ENCODE measurements around the gene RGS1.

RGS1 gene

DNA sequence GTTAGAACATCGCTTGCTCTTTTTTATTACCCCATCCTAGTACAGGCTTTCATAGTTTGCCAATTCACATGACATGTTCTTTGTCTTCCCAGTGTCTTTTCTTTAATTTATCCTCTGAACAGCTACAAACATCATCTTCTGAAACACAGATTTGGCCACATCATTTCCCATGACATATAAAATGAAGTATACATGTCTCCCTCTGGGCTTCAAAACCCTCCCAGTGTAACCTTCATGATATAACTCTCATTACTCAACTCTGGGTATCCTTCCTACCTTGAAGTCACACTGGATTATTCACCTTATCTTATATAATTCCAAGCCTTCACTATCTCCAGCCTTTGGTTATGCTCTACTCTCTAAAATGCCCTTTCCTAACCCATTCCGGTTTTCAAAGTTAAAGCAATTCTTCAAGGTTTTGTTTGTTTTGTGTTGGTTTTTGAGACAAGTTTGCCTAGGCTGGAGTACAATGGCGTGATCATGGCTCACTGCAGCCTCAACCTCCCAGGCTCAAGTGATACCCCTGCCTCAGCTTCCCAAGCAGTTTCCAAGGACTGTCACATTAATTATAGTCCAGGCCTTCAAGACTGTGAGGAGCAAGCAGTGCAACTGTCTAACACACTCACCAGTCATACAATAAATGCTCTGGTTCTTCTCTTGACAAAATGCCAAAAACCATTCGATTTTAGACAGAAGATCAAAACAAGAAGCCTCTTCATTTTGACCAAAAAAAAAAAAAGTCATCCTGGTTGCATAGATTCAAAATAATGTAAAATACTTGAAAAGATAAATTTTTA is 5.8 kb downstream of the RGS1 start:
- no peak for DNase-seq (ENCODE audit: low read depth)

DNA sequence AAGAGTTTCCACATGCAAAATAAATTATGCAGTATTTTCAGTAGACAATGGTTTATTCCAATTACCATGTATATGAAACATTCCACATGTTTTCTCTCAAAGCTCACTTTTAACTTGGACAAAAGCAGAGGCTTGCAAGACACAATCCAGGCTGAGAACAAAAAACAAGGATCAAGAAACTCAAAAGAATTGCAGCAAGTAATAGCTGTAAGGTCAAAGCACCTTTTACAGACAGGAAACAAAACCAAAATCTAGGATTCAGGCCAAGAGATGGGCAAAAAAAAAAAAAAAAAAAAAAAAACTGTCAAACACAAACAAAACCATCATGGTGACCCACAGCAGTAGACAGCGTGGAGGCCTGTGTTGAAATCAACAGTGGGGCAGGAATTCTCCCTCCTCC is 9.3 kb downstream of the RGS1 start:
- DNase-seq (ENCODE audit: low read depth), result no peak

DNA sequence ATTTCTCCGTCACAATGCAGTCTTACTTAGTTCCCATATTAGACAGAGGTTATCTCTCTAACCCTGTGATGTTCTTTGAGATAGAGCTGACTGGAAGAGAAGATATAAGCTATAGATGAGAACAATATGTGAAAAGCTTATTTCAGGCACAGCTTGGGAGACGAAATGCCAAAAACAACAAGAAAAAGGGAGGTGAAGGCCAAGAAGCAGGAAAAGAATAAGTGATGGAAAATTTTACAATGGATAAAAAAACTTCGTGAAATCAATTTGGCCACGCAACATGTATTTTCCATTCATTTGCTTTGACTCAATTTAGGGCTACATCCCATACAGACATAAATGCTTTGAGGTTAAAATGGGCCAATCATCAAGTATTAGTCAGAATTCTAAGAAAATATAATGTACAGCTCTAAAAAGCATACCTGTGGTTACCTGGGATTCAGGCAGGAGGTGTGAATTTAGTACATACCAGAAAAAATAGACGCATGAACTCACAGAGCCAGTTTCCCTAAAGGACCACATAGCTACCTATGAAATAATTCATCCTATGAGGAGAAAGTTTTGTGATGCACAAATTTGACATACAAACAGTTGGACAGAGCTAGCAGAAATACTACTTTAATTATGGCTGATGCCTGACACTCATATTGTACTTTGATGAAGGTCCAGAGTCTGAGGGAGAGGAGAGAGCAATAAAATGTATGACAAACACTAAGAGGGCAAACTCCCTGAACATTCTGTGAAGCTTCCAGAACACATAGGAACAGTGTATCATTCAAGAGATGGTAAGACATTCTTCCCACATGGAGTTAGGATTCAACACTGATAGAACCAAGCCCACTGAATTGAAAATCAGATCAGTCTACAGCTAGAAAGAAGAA is 12.1 kb downstream of the RGS1 start:
- no peak for DNase-seq (ENCODE audit: low read depth)

DNA sequence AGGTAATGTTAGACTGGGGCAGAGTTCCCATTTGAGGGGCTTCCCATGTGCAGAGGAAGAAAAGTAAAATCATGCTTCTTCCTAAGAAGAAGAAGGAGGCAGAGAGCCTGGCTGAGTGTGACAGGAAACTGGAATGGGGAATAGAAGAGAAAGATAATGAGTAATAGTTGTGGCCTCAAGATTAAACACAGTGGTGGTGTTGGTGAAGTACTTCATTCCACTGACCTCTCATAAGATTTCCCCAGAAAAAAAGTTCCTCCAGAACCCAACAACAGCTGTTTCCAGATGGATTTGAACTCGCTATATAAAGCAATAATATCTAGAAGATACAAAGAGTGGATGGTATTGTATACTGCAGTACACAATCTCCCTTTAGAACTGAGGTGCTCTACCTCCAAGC is 13.0 kb downstream of the RGS1 start:
- no peak for DNase-seq (ENCODE audit: low read depth)

DNA sequence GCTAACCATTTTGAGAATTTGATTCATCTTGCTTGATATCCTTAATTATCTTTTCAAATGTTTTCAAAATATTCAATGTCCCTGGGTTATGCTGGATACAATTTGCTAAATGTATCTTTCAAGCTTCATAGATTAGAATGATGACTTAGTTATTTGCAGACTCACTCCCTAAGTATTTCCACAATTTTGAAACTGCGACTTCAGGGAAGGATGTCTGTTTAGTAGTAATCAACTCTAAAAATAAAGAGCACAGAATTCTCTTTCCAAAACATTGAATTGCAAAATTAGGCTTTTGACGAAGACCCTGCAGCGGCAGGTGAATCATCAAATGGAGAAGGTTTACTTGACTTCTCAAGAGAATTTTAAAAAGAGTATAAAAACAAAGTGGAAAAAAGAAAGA is 14.2 kb downstream of the RGS1 start:
- DNase-seq (ENCODE audit: low read depth), result no peak

DNA sequence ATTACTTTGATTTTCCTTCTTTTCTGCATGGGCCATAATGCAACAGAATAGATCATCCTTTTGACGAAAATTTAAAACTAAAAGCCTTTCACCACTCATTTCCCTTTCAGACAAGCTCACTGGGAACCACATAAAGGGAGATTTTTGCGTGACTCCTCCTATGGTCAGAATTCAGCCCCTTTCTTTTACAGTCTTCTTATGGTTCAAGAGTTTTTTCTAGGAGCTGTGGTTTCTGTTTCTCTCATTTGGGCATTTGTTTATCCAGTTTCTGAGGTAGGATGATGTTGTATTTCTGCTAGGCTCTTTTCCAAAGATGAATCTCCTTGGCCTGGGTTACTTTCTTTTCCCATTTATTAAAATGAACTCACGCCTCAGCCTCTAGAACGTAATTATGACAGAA is 16.9 kb downstream of the RGS1 start:
- DNase-seq (ENCODE audit: low read depth), result no peak

DNA sequence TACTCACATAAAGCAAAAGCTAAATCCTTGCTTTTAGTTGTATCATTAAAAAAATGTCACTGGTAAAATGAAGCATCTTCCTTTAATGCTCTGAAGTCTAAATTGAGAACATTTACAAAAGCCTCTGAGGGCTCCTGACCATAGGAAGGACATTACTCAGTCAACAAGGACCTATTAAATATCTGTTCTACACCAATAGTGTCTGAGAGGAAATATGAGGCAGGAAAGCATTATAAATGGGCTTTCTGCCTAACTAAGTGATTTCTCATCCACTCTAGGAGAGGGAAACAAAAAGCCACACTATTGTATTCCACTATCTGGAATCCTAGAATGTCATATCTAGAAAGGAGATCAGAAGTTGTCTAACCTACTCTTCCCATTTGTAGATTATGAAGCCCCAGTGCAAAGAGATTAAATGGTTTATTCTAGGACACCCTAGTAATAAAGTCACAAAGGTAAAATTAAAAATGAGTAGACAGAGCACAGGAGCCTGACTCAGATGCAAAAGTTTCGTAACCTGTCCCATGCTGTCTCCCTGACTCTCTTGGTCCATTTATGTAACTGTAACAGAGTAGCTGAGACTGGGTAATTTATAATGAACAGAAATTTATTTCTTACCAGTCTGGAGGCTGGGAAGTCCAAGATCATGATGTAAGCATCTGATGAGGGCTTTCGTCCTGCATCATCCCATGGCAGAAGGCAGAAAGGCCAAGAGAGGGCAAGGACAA is 17.6 kb downstream of the RGS1 start:
- DNase-seq (ENCODE audit: low read depth), result no peak

DNA sequence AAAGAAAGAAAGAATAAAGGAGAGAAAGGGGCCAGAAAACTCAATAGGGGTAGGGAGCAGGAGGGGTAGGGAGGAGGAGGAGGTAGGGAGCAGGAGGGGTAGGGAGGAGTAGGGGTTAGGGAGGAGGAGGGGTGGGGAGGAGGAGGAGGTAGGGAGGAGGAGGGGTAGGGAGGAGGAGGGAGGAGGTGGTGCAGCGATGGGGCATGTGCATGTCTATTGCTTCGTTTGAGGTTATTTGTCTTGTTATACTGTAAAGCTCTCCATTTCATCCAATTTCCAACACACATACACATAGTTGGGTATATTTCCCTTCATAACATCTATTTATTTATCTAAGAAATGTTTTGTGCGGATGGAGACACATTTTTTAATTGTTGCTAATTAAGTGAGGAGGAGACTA is 19.7 kb downstream of the RGS1 start:
- no peak for DNase-seq (ENCODE audit: low read depth)

DNA sequence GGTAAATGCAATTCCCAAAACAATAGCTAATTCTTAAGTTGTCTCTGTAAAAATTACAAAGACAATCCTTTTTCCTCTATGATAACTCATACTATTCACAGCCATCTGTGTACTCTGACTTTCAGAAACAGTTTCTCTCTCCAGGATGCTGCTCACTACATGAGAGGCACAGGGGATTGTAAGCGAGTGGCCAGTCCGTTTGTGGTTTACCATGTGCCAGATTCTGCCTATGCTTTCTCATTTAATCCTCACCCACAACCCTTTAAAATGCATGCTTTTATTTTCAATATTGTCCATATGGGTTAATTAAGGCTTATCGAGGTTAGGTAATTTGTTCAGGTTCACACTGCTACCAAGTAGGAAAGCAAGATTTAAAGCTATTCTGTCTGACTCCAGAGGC is 23.0 kb downstream of the RGS1 start:
- no peak for DNase-seq (ENCODE audit: low read depth)

DNA sequence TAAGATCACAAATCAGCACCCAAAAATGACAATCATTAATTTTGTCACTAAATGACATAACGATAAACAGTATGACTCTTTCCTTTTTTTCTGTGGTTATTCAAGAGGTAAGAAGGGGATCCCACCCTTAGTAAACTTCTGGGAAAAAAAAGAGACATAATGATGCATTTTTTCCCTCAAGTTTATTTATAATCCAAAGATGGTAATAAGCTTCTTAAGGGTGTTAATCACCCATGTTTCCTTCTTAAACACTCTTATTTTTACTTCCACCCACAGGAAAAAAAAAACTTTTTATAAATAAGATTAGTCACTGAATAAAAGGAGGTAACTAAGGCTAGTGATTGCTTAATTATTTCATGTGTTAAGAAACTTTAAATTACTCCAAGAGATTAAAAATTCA is 24.7 kb downstream of the RGS1 start:
- DNase-seq (ENCODE audit: low read depth), result no peak

DNA sequence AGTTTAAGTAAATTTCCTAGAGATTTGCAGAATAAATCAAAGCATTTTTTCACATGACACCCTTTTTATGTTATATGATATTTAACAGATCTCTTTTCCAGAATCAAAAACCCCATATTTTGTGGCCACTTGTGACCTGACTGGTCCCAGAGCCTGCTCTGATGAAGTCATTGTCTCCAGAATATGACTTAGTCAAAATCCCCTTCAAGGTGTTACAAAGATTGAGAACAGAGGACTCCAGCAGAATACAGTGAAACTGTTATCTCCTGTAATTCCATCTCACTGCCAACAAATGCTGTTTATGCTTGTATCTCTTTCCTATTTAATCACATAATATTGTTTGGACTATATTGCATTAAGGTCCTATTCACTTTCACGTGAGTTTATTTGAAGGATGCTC is 25.6 kb downstream of the RGS1 start:
- DNase-seq (ENCODE audit: low read depth), result no peak

DNA sequence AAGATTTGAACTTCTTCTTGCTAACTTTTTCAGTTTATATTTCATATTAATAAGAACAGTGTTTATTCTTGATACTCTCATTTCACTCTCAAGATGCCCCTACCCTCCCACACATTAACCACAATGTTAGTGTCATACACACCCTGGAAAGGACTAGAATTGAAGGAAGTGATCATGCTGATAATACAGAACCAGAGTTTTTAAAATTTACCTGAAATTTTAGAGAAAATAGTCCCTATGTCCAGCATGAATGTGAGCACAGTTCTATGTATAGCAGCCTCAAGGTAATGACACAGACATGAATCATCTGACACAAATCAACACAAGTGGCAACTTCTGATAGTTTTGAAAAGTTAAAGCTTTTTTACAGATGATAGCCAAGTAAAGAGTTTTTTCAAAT is 26.0 kb downstream of the RGS1 start:
- DNase-seq (ENCODE audit: low read depth), result no peak

DNA sequence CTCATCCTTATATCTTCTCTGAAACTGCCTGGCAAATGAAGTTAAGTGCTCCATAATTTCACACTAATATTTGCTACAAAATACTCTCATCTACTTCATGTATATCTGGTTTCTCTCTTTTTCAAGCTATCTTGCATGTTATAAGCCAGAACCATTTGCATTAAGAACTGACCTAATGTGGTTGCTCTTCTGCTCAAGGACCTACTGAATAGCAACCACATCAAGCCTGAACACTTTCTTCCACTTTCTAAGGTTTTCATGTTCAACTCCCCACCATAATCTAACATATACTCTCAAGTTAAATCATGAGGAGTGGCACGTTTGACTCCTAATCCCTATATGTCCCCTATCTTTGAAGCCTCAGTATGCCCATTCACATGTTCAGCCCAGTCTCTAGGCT is 27.2 kb downstream of the RGS1 start:
- no peak for DNase-seq (ENCODE audit: low read depth)

DNA sequence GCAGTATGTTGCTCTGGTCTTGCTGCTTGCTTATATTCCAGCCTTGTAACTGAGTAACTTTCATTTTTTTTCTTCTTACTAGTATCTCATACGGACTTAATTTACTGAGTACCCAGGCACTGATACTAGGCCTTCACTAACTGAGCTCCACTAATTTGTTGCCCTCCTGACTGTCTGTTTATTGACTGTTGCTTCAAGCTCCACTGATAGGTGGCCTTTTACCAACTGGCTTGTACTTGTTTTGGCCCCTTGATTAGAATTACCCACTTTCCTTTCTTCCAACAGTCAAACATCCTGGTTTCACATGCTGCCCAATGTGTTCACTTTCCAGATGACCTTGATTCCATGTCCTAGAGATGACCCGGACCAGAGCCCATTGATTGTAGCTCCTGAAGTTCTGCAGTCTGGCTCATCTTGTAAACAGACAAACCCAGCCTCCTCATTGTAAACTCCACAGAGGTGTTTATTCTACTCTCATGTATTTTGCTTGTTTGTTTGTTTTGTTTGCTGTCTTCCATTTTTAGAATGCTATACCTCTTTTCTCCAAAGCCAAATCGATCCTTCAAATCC is 27.7 kb downstream of the RGS1 start:
- no peak for DNase-seq (ENCODE audit: low read depth)

DNA sequence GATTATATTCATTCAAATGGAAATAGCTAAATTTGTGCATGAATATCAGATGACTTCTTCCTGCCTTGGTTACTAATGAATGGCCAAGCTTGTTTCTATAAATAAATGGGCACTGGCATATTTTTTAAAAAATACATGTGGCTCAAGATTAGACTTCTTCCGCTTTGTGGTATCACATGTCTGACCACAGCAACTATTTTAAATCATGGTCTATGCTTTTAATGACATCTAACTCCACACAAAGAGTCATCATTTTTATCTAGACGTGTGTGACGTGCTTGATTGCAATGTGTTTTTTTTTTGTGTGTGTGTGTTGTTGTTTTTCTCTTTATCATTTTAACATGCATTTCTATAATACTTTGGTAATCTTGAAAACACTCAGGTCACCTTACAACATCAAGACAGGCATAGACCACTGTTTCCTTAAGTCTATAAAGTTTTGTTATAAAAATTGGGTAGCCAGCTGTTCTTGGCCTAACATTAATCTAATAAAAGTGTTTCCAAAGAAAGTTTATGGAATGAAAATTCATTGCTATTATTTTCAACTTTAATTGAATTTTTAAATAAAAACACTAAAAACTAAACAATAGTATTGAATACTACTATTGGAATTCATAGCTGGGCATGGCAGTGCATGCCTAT is 29.5 kb downstream of the RGS1 start:
- DNase-seq (ENCODE audit: low read depth), result peak; percentile 4

DNA sequence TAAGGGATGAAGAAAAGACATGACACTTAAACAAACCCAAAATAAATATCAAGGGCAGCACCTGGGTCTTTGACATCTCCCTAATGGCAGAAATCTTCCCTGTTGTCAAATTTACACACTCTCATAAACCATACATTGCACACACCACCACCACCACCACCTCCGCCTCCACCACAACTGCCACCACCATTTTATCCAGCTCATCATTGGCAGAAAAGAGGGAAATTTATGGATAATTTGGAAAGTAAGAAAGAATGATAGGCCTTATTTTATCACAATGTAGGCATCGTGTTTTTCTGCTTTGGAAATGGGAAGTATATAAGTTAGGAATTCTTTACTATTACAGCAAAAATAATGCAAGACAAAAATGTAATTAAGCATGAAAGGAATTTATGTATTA is 33.1 kb downstream of the RGS1 start:
- no peak for DNase-seq (ENCODE audit: low read depth)

DNA sequence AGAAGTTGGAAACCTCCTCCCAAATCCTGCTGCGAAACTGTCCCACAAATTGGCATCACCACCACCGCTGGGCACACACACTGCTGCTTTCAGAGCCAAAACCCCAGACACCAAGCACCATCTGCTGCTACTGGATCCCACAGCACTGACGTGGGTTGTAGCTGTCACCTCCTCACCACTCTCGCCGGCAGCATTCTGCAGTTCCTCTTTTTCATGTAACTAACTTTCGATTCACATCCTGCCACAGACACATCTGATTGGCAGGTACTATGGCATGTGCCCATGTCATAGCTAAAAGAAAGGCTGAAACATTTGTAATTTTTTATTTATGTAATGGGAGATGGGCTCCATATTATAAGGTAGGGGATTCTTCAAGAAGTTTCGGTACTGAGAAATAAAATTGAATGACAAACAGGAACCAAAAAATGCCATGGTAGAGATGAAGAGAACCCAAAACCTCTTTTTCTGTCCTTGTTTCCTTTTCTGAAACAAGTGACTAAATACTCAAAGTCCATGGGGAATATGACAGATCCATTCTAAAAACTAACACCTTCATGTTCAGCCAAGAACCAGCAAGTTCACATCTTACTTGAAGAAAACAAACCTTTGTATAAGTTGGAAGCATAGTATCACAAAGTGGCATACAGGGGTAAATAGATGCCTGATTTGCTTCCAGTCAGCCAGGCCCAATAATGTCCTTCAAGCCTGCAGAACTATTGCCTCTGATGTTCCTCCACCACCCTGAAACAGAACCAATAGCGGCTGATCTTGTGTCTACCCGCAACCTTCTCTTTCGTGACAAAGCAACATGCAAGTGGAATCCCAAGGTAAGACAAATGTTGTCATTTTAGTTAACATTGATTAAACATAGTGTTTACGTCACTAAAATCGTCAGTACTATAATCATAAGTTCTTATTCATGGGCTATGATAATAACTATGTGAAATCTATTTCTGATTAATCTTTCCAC is 33.8 kb downstream of the RGS1 start:
- no peak for DNase-seq (ENCODE audit: low read depth)

DNA sequence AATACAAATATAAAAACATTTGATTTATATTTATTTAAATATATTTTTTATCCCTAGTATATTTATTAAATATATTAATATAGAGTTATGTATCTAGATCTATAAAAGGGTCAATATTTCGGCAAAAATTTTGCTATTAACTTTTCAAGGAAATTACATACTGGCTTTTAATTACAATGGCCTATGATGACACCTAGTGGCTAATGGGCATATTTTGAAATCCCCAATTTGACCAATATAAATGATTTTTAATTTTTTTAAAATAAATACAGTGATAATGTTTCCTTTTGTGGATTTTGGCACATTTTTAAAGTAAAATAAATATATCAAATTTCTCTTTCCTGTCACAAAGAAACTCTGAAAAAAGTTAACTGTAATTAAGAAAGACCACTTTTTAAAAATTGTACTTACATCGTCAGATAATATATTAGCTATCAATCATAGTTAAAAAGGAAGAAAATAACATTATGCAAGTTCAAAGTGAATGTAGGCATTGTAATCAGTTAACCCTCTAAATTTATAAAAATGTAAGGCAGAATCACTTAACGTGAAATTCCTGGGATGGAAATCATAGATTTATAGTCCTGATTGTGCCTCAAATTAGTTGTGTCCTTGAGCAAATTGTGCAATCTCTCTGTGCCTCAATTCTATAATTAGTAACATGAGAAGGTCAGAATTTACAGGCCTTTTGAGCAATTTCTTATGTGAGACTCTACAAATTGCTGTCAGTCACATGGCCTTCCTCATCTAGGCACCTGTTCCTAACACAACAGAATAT is 34.7 kb downstream of the RGS1 start:
- DNase-seq (ENCODE audit: low read depth), result no peak

DNA sequence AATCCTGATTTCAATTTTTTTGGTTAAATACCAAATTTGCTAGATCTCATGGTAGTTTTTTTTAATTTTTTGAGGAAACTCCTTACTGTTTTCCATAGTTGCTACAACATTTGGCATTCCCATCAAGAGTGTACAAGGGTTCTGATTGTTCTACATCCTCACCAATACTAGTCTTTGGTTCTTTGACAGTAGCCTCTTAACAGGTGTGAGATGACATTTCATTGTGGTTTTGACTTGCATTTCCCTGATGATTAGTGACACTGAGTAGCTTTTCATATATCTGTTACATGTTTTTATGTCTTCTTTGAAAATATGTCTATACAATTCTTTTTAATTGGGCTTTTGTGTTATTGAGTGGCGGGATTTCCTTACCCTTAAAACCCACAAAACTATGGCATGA is 39.5 kb downstream of the RGS1 start:
- no peak for DNase-seq (ENCODE audit: low read depth)

DNA sequence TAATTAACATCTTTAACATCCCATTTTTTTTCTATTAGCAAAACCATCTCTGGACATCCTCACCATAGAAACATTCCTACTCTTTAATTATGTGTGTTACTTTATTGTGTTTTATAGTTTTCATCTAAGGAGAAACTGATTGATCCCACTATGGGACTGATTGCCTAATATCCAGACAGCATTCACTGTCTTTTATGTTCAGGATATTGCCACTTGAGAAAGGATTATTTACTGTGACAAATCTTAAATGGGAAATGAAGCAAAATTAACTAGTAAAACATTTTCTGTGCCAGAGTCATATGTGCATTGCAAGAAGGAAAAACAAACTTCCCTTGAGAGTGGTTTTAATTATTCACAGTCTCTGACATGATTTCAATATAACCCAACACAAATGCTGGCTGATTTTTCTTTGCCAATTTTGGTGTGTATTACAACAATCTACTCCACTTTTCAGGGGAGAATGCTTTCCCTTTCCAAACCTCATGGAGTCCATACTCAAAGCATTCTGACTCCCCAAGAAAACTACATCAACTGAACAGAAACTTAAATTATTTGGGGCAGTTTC is 44.6 kb downstream of the RGS1 start:
- DNase-seq (ENCODE audit: low read depth), result no peak
